Stimulated activated CD8-positive, alpha-beta memory T cell treated with anti-CD3 and anti-CD28 coated beads, Interleukin-15, amount 100 ng/mL, for 1 hour (primary cell): ENCODE measurements around the gene SUPT3H.

Source experiments
- DNase-seq: peaks from one replicate; pipeline ENCODE4 v3.0.0-alpha.2; 2020; ENCODE audit warnings: low read depth

SUPT3H gene

DNA sequence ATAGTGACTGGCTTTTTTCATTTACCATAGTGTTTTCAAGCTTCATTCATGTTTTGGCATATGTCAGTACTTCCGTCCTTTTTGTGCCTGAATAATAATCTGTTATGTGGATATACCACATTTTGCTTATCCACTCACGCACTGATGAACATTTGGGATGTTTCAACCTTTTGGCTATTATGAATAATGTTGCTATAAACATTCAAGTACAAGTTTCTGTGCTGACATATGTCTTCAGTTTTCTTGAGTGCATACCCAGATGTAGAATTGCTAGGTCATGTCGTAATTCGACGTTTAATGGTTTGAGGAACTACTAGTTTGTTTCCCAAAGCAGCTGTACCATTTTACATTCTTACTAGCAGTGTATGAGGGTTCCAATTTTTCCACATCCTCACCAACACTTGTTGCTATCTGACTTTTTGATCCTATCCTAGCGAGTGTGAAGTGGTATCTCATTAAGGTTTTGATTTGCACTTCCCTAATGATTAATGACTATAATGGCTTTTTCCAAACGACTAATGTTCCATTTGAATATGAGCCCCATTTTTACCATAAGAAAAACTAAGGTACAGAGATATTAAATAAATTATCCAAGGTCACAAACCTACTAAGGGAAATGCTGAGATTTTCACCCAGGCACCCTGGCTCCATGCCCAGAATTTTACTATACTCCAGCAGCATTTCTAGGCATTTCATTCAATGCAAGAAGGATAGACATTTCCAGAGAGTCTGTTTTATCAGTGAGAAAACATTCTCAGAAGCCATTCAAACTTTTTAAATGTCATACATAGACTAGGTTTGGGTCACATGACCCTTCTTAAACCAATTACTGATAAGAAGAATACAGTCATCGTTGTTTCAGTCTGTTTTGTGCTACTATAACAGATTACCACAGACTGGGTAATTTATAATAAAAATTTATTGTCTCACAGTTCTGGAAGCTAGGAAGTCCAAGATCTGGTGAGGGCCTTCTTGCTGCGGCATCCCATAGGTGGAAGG lies 120.7 kb downstream of the SUPT3H start:
- no peak for DNase-seq

- no peak for DNase-seq
These were observed 122.3 kb downstream of the SUPT3H start for GRCh38 chr6:45255434-45255833.

DNA sequence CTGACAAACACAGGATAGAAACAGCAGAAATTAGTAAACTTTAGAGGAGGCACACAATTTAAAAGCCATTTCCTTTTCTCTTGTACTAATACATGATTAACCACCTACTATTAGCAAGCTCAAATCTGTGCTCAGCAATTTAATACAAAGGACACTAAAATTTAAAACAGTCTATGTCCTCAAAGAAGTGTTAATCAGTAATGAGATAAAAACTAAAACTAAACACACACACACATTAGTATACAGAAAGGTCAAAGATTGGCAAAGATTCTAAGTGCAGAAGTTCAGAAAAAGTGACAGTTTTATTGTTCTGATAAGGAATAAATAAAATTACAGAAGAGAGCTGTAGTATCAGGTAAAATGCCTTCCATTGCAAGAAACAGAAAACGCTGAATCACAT lies 123.5 kb downstream of the SUPT3H start:
- no peak for DNase-seq

DNA sequence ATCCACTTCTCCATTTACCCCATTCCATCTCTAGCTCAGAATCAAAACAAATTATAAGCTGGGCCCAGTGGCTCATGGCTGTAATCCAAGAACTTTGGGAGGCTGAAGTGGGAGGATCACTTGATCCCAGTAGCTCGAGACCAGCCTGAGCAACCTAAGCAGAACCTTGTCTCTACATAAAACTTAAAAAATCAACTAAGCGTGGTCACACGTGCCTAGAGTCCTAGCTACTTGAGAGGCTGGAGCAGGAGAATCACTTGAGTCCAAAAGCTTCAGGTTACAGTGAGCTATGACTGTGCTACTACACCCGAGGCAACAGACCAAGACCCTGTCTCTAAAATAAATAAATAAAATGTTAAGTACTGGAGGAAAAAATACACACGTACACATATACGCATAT lies 124.3 kb downstream of the SUPT3H start:
- no peak for DNase-seq

GRCh38 chr6:45231660-45232059 lies 146.1 kb downstream of the SUPT3H start:
- DNase-seq, result no peak

GRCh38 chr6:45229416-45229815 lies 148.3 kb downstream of the SUPT3H start:
- DNase-seq, result no peak

GRCh38 chr6:45226081-45226480 lies 151.7 kb downstream of the SUPT3H start:
- DNase-seq, result no peak

GRCh38 chr6:45222380-45222779 lies 155.4 kb downstream of the SUPT3H start:
- no peak for DNase-seq

GRCh38 chr6:45215759-45216158 lies 162.0 kb downstream of the SUPT3H start:
- no peak for DNase-seq

GRCh38 chr6:45212976-45213375 lies 164.8 kb downstream of the SUPT3H start:
- no peak for DNase-seq

DNA sequence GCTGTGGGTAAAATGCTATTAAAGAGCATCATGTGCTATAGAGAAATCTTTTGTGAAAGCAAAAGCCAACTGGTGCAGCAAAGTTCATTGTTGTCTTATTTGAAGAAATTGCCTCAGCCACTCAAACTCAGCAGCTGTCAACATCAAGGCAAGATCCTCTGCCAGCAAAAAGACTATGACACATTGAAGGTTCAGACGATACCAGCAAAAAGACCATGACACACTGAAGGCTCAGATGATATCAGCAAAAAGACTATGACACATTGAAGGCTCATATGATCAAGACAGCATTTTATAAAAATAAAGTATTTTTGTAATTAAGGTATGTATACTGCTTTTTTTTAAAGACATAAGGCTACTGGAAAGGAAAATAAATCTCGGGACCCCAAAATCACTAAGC lies 168.0 kb downstream of the SUPT3H start:
- no peak for DNase-seq

- DNase-seq, result no peak
These were observed 170.8 kb downstream of the SUPT3H start for GRCh38 chr6:45206793-45207492.

- no peak for DNase-seq
These were observed 176.2 kb downstream of the SUPT3H start for GRCh38 chr6:45201484-45201883.

- no peak for DNase-seq
These were observed 177.2 kb downstream of the SUPT3H start for GRCh38 chr6:45200510-45200909.

GRCh38 chr6:45199554-45199953 lies 178.2 kb downstream of the SUPT3H start:
- no peak for DNase-seq

DNA sequence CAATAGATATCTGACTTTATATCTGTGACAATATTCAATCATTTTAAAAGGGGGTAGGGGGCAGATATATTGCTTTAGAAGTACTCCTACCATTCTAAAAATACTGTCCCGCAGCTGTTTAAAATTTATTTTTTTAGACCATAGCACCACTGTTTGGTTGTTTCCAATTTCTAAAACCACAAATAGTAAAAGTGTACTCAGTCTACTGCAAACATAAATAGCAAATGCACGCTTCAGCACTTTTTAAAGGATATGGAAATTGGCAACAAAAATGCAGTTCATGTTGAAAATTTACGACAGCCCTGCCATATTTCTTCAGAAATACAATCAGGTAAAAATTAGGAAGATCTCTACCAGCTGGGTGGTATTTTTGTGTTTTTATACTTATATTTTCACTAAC lies 181.6 kb downstream of the SUPT3H start:
- DNase-seq, result no peak

DNA sequence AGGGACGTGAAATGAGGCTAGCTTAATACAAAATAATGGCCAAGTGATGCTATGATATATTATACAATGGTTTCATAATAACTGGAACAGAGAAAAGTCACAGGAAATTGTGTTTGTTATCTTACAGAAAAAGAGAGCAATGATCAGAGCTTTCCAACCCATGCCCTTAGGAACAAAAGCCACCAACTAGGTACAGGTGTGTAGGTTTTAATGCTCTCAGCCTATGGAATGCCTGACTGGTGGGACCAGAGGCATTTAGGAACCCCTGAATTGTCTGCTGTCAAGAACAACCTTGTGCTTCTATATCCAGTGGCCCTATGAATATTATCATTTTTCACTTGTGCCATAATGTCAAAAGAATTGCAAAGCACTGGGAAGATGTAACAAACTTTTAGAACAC lies 182.6 kb downstream of the SUPT3H start:
- DNase-seq, result no peak

DNA sequence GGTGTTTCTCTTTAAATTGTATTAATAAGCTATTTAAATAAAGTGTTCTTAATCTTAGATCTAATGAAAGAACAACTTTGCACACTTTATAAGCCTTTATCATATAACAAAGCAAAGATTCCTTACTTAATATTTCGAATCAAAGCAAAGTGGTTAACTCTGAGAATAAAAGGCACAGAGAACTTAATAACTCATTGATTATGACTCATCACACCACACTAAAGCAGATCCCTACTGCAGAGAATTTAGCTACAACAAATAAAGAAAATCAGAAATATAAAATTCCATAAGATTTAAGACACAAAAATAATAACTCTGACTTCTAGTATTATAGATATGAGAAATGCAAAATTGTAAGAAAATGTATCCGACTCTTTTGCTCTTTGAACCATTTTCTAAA lies 185.2 kb downstream of the SUPT3H start:
- DNase-seq, result no peak

DNA sequence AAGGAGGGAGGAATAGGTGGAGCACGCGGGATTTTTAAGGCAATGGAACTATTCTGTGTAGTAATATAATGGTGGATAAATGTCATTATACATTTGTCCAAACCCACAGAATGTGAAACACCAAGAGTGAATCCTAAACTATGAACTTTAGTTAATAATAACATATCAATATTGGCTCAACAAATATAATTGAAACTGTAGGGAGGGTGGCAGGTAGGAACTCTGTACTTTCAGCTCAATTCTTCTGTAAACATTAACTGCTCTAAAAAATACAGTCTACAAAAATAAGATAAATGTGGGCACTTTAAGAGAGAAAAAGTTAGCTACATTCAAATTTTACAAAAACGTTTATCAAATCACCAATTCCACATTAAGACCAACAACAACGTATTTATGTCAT lies 186.3 kb downstream of the SUPT3H start:
- no peak for DNase-seq

- DNase-seq, result no peak
These were observed 189.9 kb downstream of the SUPT3H start for GRCh38 chr6:45187836-45188235.

- no peak for DNase-seq
These were observed 192.1 kb downstream of the SUPT3H start for GRCh38 chr6:45185403-45186251.

DNA sequence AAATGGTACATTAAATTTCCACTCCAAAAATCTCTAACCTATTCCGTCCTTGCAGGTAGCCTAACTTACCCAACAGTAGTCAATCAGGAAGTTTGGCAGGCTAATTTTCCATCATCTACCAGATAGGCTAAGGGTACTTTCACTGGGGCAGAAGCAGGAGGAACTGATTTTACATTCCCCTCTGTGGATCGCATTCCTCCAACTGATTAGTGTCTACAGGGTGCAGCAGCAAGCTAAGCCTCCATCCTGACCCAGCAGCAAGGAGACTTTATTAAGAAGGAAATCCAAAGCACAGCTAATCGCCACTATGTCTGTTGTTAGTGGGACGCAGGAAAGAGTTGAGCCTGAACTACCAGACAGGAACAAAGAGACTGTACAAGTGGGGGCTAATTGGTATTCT lies 192.8 kb downstream of the SUPT3H start:
- no peak for DNase-seq
